H1 (cell line): ENCODE data around the gene PPP1R14C. TPM values are rescaled to one million over a fixed set of nuclear protein-coding genes. Genes with fewer than 3 reads are reported as not detected.

Experiments
- CTCF ChIA-PET: fragments of 300-600 bp; sonication (Branson Sonifier 250); formaldehyde crosslinking; loops from one replicate; lab custom pipeline; 2021; ENCODE audit not compliant: partially characterized antibody; lab: Charles Lee
- POLR2A ChIA-PET: fragments of 300-600 bp; sonication (Branson Sonifier 250); formaldehyde crosslinking; loops from one replicate; lab custom pipeline; 2021; ENCODE audit warnings: inconsistent platforms; ENCODE audit not compliant: partially characterized antibody; lab: Charles Lee
- DNase-seq, 2 experiments: peaks; one replicate each; pipeline versions ENCODE4 v3.0.0 to v3.0.0-alpha.2; 2010 to 2022; ENCODE audit warnings: low spot score in 2 of 2, low read depth in 1 of 2, mixed read lengths in 1 of 2
- FAIRE-seq: peaks from 2 replicates; lab custom pipeline; 2011; peaks lifted over from hg19 to GRCh38; lab: Jason Lieb, UNC
- H2AFZ ChIP-seq: 2 replicates; pipeline ENCODE4 v1.8.1; 2012; ENCODE audit warnings: low read length, inconsistent platforms
- H2AK5ac ChIP-seq: 2 replicates; pipeline ENCODE4 v1.6.1; 2013; ENCODE audit warnings: low read depth, low read length
- H2BK120ac ChIP-seq: replicated peaks from 2 replicates; pipeline ENCODE3; 2013; ENCODE audit warnings: low read depth, low read length, inconsistent platforms
- H2BK12ac ChIP-seq: 2 replicates; pipeline ENCODE4 v1.6.1; 2013; ENCODE audit warnings: low read depth, low read length
- H2BK15ac ChIP-seq: 2 replicates; pipeline ENCODE4 v1.6.1; 2013; ENCODE audit warnings: low read length
- H2BK20ac ChIP-seq: 2 replicates; pipeline ENCODE4 v1.6.1; 2013; ENCODE audit warnings: low read length
- H2BK5ac ChIP-seq: 2 replicates; pipeline ENCODE4 v1.6.1; 2013; ENCODE audit warnings: low read depth, low read length
- H3K14ac ChIP-seq: 2 replicates; pipeline ENCODE4 v1.6.1; 2013; ENCODE audit warnings: inconsistent platforms; ENCODE audit not compliant: insufficient read length
- H3K18ac ChIP-seq: 2 replicates; pipeline ENCODE4 v1.6.1; 2013; ENCODE audit warnings: low read length; ENCODE audit errors: extremely low read depth
- H3K23ac ChIP-seq: 2 replicates; pipeline ENCODE4 v1.6.1; 2013; ENCODE audit warnings: inconsistent platforms; ENCODE audit not compliant: insufficient read length
- H3K23me2 ChIP-seq: 2 replicates; pipeline ENCODE4 v1.6.1; 2013; ENCODE audit warnings: low read depth, low read length
- H3K27ac ChIP-seq: 2 replicates; pipeline ENCODE4 v1.6.1; 2011; ENCODE audit warnings: low read depth, low read length, inconsistent platforms
- H3K27me3 ChIP-seq, 4 experiments: replicated peaks in 1 of 4; 1 replicate in 1 of 4; 2 replicates in 3 of 4; pipeline versions ENCODE4 v1.6.1 to v1.8.1; 2011 to 2013; ENCODE audit warnings: low read length in 3 of 4, mild to moderate bottlenecking in 3 of 4, inconsistent platforms in 2 of 4, mixed read lengths in 2 of 4, moderate library complexity in 1 of 4; ENCODE audit not compliant: control insufficient read depth in 3 of 4, insufficient read depth in 3 of 4; ENCODE audit errors: extremely low read depth in 1 of 4
- H3K36me3 ChIP-seq, 4 experiments: 2 replicates each; pipeline versions ENCODE4 v1.6.1 to v1.8.1; 2011 to 2013; ENCODE audit warnings: mild to moderate bottlenecking in 4 of 4, low read length in 3 of 4, moderate library complexity in 2 of 4, control low read depth in 1 of 4, inconsistent platforms in 1 of 4; ENCODE audit not compliant: insufficient read depth in 4 of 4, control insufficient read depth in 2 of 4
- H3K4ac ChIP-seq: replicated peaks from 2 replicates; pipeline ENCODE3; 2013; ENCODE audit warnings: low read length, low read depth, mixed read lengths, inconsistent platforms; ENCODE audit not compliant: insufficient read length
- H3K4me1 ChIP-seq, 4 experiments: replicated peaks in 1 of 4; 1 replicate in 1 of 4; 2 replicates in 3 of 4; pipeline versions ENCODE4 v1.6.1 to v1.8.1; 2011 to 2013; ENCODE audit warnings: low read length in 3 of 4, inconsistent platforms in 2 of 4, mixed read lengths in 1 of 4; ENCODE audit not compliant: insufficient read depth in 4 of 4, control insufficient read depth in 3 of 4
- H3K4me2 ChIP-seq, 2 experiments: 2 replicates each; pipeline versions ENCODE4 v1.6.1 to v1.8.1; 2011 to 2013; ENCODE audit warnings: low read depth in 2 of 2, low read length in 2 of 2, control low read depth in 1 of 2, inconsistent platforms in 1 of 2, mild to moderate bottlenecking in 1 of 2; ENCODE audit not compliant: insufficient read depth in 1 of 2
- H3K4me3 ChIP-seq, 4 experiments: fragments of 200-600, 300-600 bp in 1 of 4; sonication (generic), shearing (Covaris generic), sonication (Bioruptor Twin) in 1 of 4; 2 replicates each; pipeline versions ENCODE4 v1.5.1 to v1.8.1; 2011 to 2016; ENCODE audit warnings: low read length in 4 of 4, low read depth in 3 of 4, control low read depth in 2 of 4, inconsistent platforms in 2 of 4, mild to moderate bottlenecking in 2 of 4, mixed read lengths in 1 of 4, moderate library complexity in 1 of 4; ENCODE audit not compliant: insufficient read depth in 2 of 4; ENCODE audit errors: extremely low read depth in 1 of 4
- H3K56ac ChIP-seq: replicated peaks from 2 replicates; pipeline ENCODE3; 2013; ENCODE audit warnings: low read depth, mild to moderate bottlenecking, mixed read lengths, low read length, inconsistent platforms; ENCODE audit not compliant: insufficient read length
- H3K79me1 ChIP-seq: 2 replicates; pipeline ENCODE4 v1.6.1; 2013; ENCODE audit warnings: low read depth, low read length, control low read depth
- H3K79me2 ChIP-seq, 2 experiments: 2 replicates each; pipeline versions ENCODE4 v1.6.1 to v1.8.1; 2012 to 2013; ENCODE audit warnings: low read length in 2 of 2, mild to moderate bottlenecking in 2 of 2, inconsistent platforms in 1 of 2; ENCODE audit not compliant: insufficient read depth in 2 of 2, control insufficient read depth in 1 of 2
- H3K9ac ChIP-seq, 4 experiments: replicated peaks in 1 of 4; 1 replicate in 1 of 4; 2 replicates in 3 of 4; pipeline versions ENCODE4 v1.6.1 to v1.8.1; 2011 to 2013; ENCODE audit warnings: low read depth in 3 of 4, low read length in 3 of 4, control low read depth in 2 of 4, mild to moderate bottlenecking in 2 of 4, moderate library complexity in 2 of 4, inconsistent platforms in 1 of 4; ENCODE audit errors: extremely low read depth in 1 of 4
- H3K9me3 ChIP-seq, 2 experiments: 2 replicates each; pipeline versions ENCODE4 v1.6.1 to v1.8.1; 2012 to 2013; ENCODE audit warnings: mild to moderate bottlenecking in 2 of 2, moderate library complexity in 2 of 2, control low read depth in 1 of 2, inconsistent platforms in 1 of 2, low read depth in 1 of 2, low read length in 1 of 2, mixed read lengths in 1 of 2; ENCODE audit not compliant: insufficient read depth in 2 of 2
- H4K20me1 ChIP-seq, 2 experiments: replicated peaks in 1 of 2; 2 replicates each; pipeline versions ENCODE3 to v1.8.1; 2011 to 2013; ENCODE audit warnings: inconsistent platforms in 2 of 2, low read length in 2 of 2, mild to moderate bottlenecking in 1 of 2; ENCODE audit not compliant: insufficient read depth in 2 of 2, control insufficient read depth in 1 of 2
- H4K5ac ChIP-seq: 2 replicates; pipeline ENCODE4 v1.6.1; 2013; ENCODE audit warnings: low read length, low read depth, mixed read lengths, inconsistent platforms; ENCODE audit not compliant: insufficient read length
- H4K8ac ChIP-seq: 2 replicates; pipeline ENCODE4 v1.8.0; 2013; ENCODE audit warnings: mild to moderate bottlenecking, moderate library complexity, low read length, inconsistent platforms; ENCODE audit not compliant: insufficient read depth; ENCODE audit errors: extremely low read depth
- H4K91ac ChIP-seq: replicated peaks from 2 replicates; pipeline ENCODE3; 2013; ENCODE audit warnings: low read length, mixed read lengths, inconsistent platforms; ENCODE audit not compliant: insufficient read length
- TBP ChIP-seq: IDR thresholded peaks from 2 replicates; pipeline ENCODE4 v1.6.1; 2011; ENCODE audit warnings: low read depth, low read length, improper control_type of control experiment
- whole genome bisulfite sequencing, 2 experiments: shearing (Covaris generic) in 1 of 2; methylation state at CpG; one replicate each; pipeline versions ENCODE4 v1.1.6 to v1.1.7; 2013 to 2015; ENCODE audit warnings: low lambda C conversion rate in 2 of 2, mixed read lengths in 2 of 2, inconsistent platforms in 1 of 2, low coverage in 1 of 2, missing lambda C conversion rate in 1 of 2; ENCODE audit not compliant: insufficient replicate concordance in 2 of 2, insufficient coverage in 1 of 2, insufficient read length in 1 of 2; ENCODE audit errors: extremely low coverage in 1 of 2, missing lambda C conversion rate in 1 of 2; 5-methylcytosine and 5-hydroxymethylcytosine counted together
- polyA plus RNA-seq, 7 experiments: library from polyadenylated mRNA; depleted of rRNA in 3 of 7; stranded (reverse) in 5 of 7; unstranded in 2 of 7; fragments of >200 nt in 5 of 7; fragments of 200-250 nt in 2 of 7; gene quantifications; 1 replicate in 5 of 7; 2 replicates in 1 of 7; 4 replicates in 1 of 7; pipeline versions ENCODE4 v1.2.1 to v1.2.3, GENCODE V29; 2011 to 2013; ENCODE audit warnings: missing spikeins in 2 of 7, mixed read lengths in 2 of 7
- total RNA-seq: library from RNA; stranded (reverse); fragmentation: NEBNext Ultra II Directional; extraction: Animal tissue kit (Norgen Biotek cat#: 25700); gene quantifications from 2 replicates; pipeline ENCODE4 v1.2.1, GENCODE V29; 2021
- TF ChIP-seq, protein P1 (sequence below): IDR thresholded peaks from 2 replicates; pipeline ENCODE4 v1.6.1; 2011; ENCODE audit warnings: low read length, improper control_type of control experiment

The PPP1R14C gene
- total and polyA plus RNA-seq, 2 of the 8 experiments (the other 6 are each of a cell fraction or from before 2014, with no cell fraction given) = 0.30 to 0.61 TPM

GRCh38 chr6:150275489-150275888, 132.6 kb downstream of the PPP1R14C start:
- POLR2A ChIA-PET = no interaction called here
- Histone ChIP-seq H3K14ac (no peak overlapping the region), H4K91ac (no peak overlapping the region), H2AK5ac (no peak overlapping the region), H2BK15ac (no peak overlapping the region), H2BK20ac (no peak overlapping the region), H3K4me1 (no peaks in the 10 kb centered on the region), H2BK120ac (no peak overlapping the region), H3K4me3 (no peak overlapping the region), H2BK12ac (no peak overlapping the region), H3K36me3 (no peaks in the 10 kb centered on the region), H3K27me3 (no peaks in the 10 kb centered on the region), H3K27ac (no peak overlapping the region), H2AFZ (no peak overlapping the region), H3K4ac (no peak overlapping the region), H4K20me1 (no peaks in the 10 kb centered on the region), H4K8ac (no peak overlapping the region), H4K5ac (no peak overlapping the region), H3K79me2 (no peaks in the 10 kb centered on the region), H3K23ac (no peak overlapping the region), H2BK5ac (no peak overlapping the region), H3K79me1 (no peaks in the 10 kb centered on the region), H3K23me2 (no peaks in the 10 kb centered on the region), H3K9ac (no peak overlapping the region), H3K56ac (no peak overlapping the region), H3K4me2 (no peak overlapping the region), H3K18ac (no peak overlapping the region), H3K9me3 (no peaks in the 10 kb centered on the region)
- CTCF ChIA-PET = interaction anchor here (1.2 kb wide), 1 partner anchor 24 kb away, joined by 3 read pairs; no protein-coding TSS in a partner anchor
- 90% methylated on average over 5 of the region's 6 CpGs; no CpG with 5 or more reads in 1 of the 2 experiments for WGBS, 2 experiments
- FAIRE-seq (no peak), DNase-seq (no peak)
- TF ChIP-seq, protein P1, sequence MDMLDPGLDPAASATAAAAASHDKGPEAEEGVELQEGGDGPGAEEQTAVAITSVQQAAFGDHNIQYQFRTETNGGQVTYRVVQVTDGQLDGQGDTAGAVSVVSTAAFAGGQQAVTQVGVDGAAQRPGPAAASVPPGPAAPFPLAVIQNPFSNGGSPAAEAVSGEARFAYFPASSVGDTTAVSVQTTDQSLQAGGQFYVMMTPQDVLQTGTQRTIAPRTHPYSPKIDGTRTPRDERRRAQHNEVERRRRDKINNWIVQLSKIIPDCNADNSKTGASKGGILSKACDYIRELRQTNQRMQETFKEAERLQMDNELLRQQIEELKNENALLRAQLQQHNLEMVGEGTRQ = no peak
- no peak for TF ChIP-seq TBP
